ENCODE results near the gene SLC2A4RG.

DNA sequence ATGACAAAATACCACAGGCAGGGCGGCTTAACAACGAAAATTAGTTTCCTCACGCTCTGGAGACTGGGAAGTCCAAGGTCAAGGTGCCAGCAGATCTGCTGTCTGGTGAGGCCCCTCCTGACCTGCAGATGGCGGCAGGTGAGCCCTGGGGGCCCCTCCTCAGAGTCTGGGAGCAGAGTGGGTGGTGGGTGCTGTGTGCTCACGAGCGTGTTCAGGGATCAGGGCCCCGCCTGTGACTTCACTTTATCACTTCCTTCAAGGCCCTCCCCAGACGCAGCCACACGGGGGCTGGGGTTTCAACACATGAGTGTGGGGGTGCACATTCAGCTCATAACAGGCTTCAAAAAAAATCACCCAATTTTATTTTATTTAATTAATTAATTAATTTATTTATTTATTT is 39.3 kb downstream of the SLC2A4RG start:
- TF ChIP-seq, protein P1, sequence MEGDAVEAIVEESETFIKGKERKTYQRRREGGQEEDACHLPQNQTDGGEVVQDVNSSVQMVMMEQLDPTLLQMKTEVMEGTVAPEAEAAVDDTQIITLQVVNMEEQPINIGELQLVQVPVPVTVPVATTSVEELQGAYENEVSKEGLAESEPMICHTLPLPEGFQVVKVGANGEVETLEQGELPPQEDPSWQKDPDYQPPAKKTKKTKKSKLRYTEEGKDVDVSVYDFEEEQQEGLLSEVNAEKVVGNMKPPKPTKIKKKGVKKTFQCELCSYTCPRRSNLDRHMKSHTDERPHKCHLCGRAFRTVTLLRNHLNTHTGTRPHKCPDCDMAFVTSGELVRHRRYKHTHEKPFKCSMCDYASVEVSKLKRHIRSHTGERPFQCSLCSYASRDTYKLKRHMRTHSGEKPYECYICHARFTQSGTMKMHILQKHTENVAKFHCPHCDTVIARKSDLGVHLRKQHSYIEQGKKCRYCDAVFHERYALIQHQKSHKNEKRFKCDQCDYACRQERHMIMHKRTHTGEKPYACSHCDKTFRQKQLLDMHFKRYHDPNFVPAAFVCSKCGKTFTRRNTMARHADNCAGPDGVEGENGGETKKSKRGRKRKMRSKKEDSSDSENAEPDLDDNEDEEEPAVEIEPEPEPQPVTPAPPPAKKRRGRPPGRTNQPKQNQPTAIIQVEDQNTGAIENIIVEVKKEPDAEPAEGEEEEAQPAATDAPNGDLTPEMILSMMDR (IDR thresholded peaks at IDR 0.05) = no peak
- no peak for TF ChIP-seq POLR2AphosphoS5 (IDR thresholded peaks at IDR 0.05)
